ENCODE data around the gene HTR7. TPM values are rescaled to one million over a fixed set of nuclear protein-coding genes. Genes with fewer than 3 reads are reported as not detected.

HTR7 gene
- total and polyA plus RNA-seq, 10 donors, result 0.13 to 1.1 (median 0.73) TPM

DNA sequence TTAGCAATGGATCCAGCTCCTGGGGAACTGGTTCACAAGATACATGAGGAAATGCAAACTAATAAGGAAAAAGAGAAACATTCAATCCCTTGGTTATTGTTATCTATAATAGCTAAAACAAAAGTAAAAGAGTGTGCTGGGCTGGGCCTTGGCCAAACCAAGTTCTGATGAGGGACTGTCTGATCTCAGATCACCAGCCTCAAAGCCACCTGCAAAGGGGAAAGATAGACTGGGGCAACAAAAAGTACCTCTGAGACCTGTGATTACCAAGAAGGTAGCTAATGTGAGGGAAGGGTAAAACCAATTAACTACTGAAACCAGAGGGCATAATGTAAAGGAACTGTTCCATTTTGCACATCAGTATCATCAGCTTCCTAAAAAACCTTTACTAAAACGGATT lies 51.2 kb downstream of the HTR7 start:
- no peaks in the 10 kb centered on the region for H3K4me1 ChIP-seq
- intact Hi-C loops (cut with DNase I; ENCODE audit: low total_unique reads), result no loop called here
- no peaks in the 10 kb centered on the region for H3K36me3 ChIP-seq
- 71 to 90% (median 76%) methylated on average over 1 of the region's 1 CpG for WGBS, 5 donors
- no peaks in the 10 kb centered on the region for H3K27me3 ChIP-seq (replicated peaks in 1 of 7)
- H3K27ac ChIP-seq, result no peak overlapping the region
- no peak for DNase-seq
- no peak overlapping the region for H3K4me3 ChIP-seq
- H3K9me3 ChIP-seq, result peaks cover 0 to 9% (median 0%) of the 10 kb centered on the region in 8 donors
- TF ChIP-seq, protein P1, sequence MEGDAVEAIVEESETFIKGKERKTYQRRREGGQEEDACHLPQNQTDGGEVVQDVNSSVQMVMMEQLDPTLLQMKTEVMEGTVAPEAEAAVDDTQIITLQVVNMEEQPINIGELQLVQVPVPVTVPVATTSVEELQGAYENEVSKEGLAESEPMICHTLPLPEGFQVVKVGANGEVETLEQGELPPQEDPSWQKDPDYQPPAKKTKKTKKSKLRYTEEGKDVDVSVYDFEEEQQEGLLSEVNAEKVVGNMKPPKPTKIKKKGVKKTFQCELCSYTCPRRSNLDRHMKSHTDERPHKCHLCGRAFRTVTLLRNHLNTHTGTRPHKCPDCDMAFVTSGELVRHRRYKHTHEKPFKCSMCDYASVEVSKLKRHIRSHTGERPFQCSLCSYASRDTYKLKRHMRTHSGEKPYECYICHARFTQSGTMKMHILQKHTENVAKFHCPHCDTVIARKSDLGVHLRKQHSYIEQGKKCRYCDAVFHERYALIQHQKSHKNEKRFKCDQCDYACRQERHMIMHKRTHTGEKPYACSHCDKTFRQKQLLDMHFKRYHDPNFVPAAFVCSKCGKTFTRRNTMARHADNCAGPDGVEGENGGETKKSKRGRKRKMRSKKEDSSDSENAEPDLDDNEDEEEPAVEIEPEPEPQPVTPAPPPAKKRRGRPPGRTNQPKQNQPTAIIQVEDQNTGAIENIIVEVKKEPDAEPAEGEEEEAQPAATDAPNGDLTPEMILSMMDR (IDR thresholded peaks at IDR 0.05 in 8 of 11, conservative IDR thresholded peaks at IDR 0.05 in 3 of 11), result no peak
- TF ChIP-seq POLR2AphosphoS5 (IDR thresholded peaks at IDR 0.05) (no peak), POLR2A (IDR thresholded peaks at IDR 0.05) (no peak)

DNA sequence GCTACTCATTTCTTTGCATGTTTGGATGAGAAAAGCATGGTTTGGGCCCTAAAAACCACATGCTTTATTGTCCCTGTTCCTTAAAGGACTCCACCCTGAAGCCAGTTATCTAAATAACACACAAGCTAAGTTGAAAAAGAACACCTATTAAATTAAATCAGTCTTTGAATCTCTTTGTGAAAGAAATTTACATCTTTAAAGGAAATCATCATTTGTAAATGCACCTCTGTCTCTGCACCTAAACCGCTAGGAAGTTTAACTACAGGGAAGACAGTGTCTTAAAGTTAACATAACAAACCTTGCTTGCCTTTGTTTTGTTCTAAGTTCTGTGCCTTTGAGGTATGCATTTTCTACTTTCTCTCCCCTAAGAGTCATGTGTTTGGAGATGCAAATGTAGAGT lies 52.6 kb downstream of the HTR7 start:
- H3K9me3 ChIP-seq, result peaks cover 0 to 10% (median 0%) of the 10 kb centered on the region in 8 donors
- H3K4me1 ChIP-seq, result no peaks in the 10 kb centered on the region
- WGBS, 5 donors, result 71 to 77% (median 73%) methylated on average over 1 of the region's 1 CpG
- H3K27me3 ChIP-seq (replicated peaks in 1 of 7), result no peaks in the 10 kb centered on the region
- H3K27ac ChIP-seq, result no peak overlapping the region
- intact Hi-C loops (cut with DNase I; ENCODE audit: low total_unique reads), result no loop called here
- no peaks in the 10 kb centered on the region for H3K36me3 ChIP-seq
- no peak for TF ChIP-seq POLR2AphosphoS5 (IDR thresholded peaks at IDR 0.05)
- H3K4me3 ChIP-seq, result no peak overlapping the region
- no peak for DNase-seq

DNA sequence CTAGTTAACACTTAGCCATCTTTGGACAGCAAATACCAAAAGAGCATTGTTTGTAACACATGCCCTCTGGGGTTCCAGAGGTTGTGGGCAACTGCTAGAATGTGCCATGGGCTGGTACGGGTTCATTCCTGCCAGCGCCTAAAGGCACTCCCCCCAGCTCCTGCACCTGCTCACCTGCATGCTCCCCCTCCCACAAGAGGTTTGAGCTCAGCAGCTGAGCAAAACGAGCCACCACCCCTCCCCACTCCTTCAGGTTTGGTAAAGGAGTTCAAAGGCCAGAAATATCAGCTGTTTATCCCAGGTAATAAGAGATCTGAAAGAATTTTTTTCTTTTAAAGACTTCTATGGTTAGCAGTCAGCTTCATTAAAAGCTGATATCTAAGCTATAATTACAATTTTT lies 53.5 kb downstream of the HTR7 start:
- Histone ChIP-seq H3K4me3 (no peak overlapping the region), H3K9me3 (peaks cover 0 to 16% (median 0%) of the 10 kb centered on the region in 8 donors), H3K27ac (no peak overlapping the region), H3K27me3 (replicated peaks in 1 of 7) (no peaks in the 10 kb centered on the region), H3K4me1 (no peaks in the 10 kb centered on the region), H3K36me3 (no peaks in the 10 kb centered on the region)
- no peak for DNase-seq
- WGBS, 5 donors, result 70 to 85% (median 80%) methylated on average over 3 of the region's 3 CpGs
- TF ChIP-seq POLR2A (IDR thresholded peaks at IDR 0.05) (no peak), POLR2AphosphoS5 (IDR thresholded peaks at IDR 0.05) (no peak)
- TF ChIP-seq, protein P1 (IDR thresholded peaks at IDR 0.05 in 8 of 11, conservative IDR thresholded peaks at IDR 0.05 in 3 of 11), result no peak
- intact Hi-C loops (cut with DNase I; ENCODE audit: low total_unique reads), result no loop called here

DNA sequence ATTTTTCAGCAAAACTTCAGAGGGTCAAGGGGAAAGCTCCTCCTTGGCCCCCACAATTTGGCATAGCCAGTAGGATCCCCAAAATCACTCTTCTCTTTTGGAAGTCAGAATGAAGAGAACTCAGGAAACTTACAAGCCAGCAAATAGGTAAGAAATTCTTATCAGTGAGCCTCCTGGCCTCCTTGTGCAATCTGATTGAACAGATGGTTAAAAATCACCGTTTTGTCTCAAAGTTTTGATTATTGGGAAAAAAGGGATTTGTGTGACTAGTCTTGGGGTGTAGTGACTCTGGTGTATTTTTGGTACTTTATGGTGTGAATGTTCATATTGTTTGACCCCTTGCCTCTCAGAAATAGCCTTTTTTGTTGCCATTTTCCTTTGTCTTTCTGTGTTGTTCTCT lies 56.2 kb downstream of the HTR7 start:
- DNase-seq, result no peak
- TF ChIP-seq, protein P1 (IDR thresholded peaks at IDR 0.05 in 8 of 11, conservative IDR thresholded peaks at IDR 0.05 in 3 of 11), result no peak
- TF ChIP-seq POLR2AphosphoS5 (IDR thresholded peaks at IDR 0.05), result no peak
- no peak for TF ChIP-seq POLR2A (IDR thresholded peaks at IDR 0.05)
- Histone ChIP-seq H3K36me3 (no peaks in the 10 kb centered on the region), H3K4me1 (no peaks in the 10 kb centered on the region), H3K27ac (no peak overlapping the region), H3K9me3 (peaks cover 0 to 16% (median 0%) of the 10 kb centered on the region in 8 donors), H3K4me3 (no peak overlapping the region), H3K27me3 (replicated peaks in 1 of 7) (no peaks in the 10 kb centered on the region)
- 71 to 97% (median 91%) methylated on average over 1 of the region's 1 CpG for WGBS, 5 donors
- intact Hi-C loops (cut with DNase I; ENCODE audit: low total_unique reads), result no loop called here
